ENCODE data around the gene PGAP6.
"Not testable (repeated sequence)": the region's sequence is repeated elsewhere in the genome, so short reads cannot be mapped to it uniquely, and the experiment has no call there.

PGAP6 gene

GRCh38 chr16:348495-348894 is 33.3 kb downstream of the PGAP6 start:
- H3K27me3 ChIP-seq (ENCODE audit: control insufficient read depth, insufficient read depth, low read length); H3K9ac ChIP-seq (ENCODE audit: low read depth, low read length); H3K4me1 ChIP-seq (ENCODE audit: control insufficient read depth, insufficient read depth, low read length); H3K9me3 ChIP-seq (ENCODE audit: control insufficient read depth, insufficient read depth, low read length); H3K4me3 ChIP-seq (ENCODE audit: low read depth, low read length): not testable (repeated sequence)
- H3K36me3 ChIP-seq (ENCODE audit: control insufficient read depth, insufficient read depth, low read length) = peaks cover 22% of the 10 kb centered on the region

DNA sequence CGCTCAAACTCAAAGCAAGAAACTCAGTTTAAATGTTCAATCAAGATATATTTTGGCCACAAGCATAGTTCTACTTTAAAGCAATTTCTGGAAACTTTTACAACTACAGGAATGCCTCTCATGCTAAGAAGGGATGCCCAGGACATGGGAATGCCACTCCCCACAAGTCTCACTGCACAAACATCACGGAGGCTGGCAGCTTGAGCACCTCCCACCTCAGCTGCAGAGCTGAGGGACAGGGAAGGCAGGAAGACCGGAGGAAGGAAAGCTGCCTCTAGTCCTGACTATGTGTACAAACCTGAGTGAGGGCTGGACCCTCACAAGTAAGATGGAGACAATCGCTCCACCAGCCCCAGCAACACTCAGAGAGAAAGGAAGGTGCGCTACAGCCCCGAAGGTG is 34.6 kb downstream of the PGAP6 start:
- no peak overlapping the region for H3K4me3 ChIP-seq (ENCODE audit: low read depth, low read length)
- H3K36me3 ChIP-seq (ENCODE audit: control insufficient read depth, insufficient read depth, low read length) = peaks cover 22% of the 10 kb centered on the region
- no peaks in the 10 kb centered on the region for H3K4me1 ChIP-seq (ENCODE audit: control insufficient read depth, insufficient read depth, low read length)
- H3K27me3 ChIP-seq (ENCODE audit: control insufficient read depth, insufficient read depth, low read length) = no peaks in the 10 kb centered on the region
- no peaks in the 10 kb centered on the region for H3K9me3 ChIP-seq (ENCODE audit: control insufficient read depth, insufficient read depth, low read length)
- no peak overlapping the region for H3K9ac ChIP-seq (ENCODE audit: low read depth, low read length)

DNA sequence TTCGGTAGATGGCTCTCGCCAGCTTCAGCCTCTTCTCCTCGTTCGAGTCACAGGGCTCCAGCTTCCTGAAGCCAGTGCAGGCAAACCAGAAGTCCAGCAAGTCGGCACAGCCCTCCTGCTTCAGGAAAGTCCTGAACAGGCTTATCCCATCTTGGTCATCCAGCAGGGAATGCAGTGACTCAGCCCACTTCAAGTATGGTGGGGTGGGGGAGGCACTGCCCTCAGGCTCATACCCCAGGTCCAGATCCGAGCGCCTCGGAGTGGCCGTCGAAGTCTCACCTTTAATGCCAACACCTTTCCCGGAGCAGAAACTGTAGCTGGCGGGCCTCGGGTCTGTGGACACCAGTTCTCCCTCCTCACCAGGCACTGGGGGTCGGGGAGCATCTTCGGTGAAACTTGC is 35.2 kb downstream of the PGAP6 start:
- no peaks in the 10 kb centered on the region for H3K4me1 ChIP-seq (ENCODE audit: control insufficient read depth, insufficient read depth, low read length)
- H3K27me3 ChIP-seq (ENCODE audit: control insufficient read depth, insufficient read depth, low read length) = no peaks in the 10 kb centered on the region
- no peak overlapping the region for H3K4me3 ChIP-seq (ENCODE audit: low read depth, low read length)
- H3K9me3 ChIP-seq (ENCODE audit: control insufficient read depth, insufficient read depth, low read length) = no peaks in the 10 kb centered on the region
- peaks cover 22% of the 10 kb centered on the region for H3K36me3 ChIP-seq (ENCODE audit: control insufficient read depth, insufficient read depth, low read length)
- H3K9ac ChIP-seq (ENCODE audit: low read depth, low read length) = no peak overlapping the region

DNA sequence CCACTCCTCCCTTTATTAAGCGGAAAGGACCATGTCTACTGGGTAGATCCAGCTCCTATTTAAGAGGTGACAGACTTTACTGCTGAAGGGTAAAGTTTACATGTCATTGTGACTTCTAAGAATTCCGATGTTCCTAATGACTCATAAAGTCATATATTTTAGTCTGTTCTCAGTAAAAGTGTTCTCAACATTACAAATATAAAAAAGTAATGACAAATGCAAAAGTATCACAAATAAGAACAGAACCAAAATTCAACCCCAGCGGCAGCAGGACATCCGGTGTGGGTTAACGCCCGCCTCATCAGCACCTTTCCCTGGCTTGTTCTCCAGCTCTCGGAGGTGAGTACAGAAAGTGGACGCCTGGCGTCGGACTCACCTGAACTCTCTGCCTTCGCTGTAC is 36.0 kb downstream of the PGAP6 start:
- H3K4me3 ChIP-seq (ENCODE audit: low read depth, low read length) = no peak overlapping the region
- peaks cover 22% of the 10 kb centered on the region for H3K36me3 ChIP-seq (ENCODE audit: control insufficient read depth, insufficient read depth, low read length)
- no peaks in the 10 kb centered on the region for H3K4me1 ChIP-seq (ENCODE audit: control insufficient read depth, insufficient read depth, low read length)
- H3K9me3 ChIP-seq (ENCODE audit: control insufficient read depth, insufficient read depth, low read length) = no peaks in the 10 kb centered on the region
- no peak overlapping the region for H3K9ac ChIP-seq (ENCODE audit: low read depth, low read length)
- H3K27me3 ChIP-seq (ENCODE audit: control insufficient read depth, insufficient read depth, low read length) = no peaks in the 10 kb centered on the region

DNA sequence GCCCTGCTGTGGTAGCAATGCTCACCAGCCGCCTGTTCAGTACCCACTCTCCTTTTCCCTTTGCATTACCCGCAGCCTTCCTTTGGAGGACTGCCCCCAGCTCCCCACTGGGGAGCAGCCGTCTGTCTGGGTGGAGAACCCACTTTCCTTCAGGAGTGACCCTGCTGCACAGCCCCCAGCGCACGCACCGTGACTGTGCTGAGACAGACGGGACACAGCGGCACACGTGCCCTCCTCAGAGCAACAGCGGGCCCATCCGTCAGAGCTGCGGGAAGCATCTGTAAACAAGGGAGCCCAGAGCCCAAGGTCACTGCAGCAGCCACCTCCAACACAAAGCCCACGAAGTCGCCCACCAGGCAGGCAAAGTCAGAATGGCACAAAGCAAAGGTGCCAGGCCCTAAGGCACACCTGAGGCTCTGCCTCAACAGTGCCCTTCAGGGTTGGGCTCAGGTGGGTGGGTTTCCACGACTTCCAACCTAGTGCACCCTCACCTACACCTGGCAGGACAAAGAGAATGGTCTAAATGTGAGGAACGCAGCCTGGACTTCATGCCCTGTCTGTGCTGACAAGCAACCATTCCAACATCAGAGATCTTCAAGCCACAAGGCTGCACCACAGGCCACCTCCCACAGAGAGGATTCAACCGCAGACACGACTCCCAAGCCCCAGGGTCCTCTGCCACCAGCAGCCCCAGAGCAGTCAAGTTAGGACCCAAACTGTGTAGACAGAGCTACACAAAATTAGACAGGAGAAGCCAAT is 39.1 kb downstream of the PGAP6 start:
- H3K27me3 ChIP-seq (ENCODE audit: control insufficient read depth, insufficient read depth, low read length) = no peaks in the 10 kb centered on the region
- no peaks in the 10 kb centered on the region for H3K4me1 ChIP-seq (ENCODE audit: control insufficient read depth, insufficient read depth, low read length)
- H3K9me3 ChIP-seq (ENCODE audit: control insufficient read depth, insufficient read depth, low read length) = no peaks in the 10 kb centered on the region
- H3K9ac ChIP-seq (ENCODE audit: low read depth, low read length) = no peak overlapping the region
- peaks cover 22% of the 10 kb centered on the region for H3K36me3 ChIP-seq (ENCODE audit: control insufficient read depth, insufficient read depth, low read length)
- no peak overlapping the region for H3K4me3 ChIP-seq (ENCODE audit: low read depth, low read length)

DNA sequence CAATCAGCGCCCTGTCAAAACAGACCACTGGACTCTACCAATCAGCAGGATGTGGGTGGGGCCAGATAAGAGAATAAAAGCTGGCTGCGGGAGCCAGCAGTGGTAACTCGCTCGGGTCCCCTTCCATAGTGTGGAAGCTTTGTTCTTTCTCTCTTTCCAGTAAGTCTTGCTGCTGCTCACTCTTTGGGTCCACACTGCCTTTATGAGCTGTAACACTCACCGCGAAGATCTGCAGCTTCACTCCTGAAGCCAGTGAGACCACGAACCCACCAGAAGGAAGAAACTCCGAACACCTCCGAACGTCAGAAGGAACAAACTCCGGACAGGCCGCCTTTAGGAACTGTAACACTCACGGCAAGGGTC is 39.8 kb downstream of the PGAP6 start:
- H3K4me3 ChIP-seq (ENCODE audit: low read depth, low read length); H3K9ac ChIP-seq (ENCODE audit: low read depth, low read length); H3K9me3 ChIP-seq (ENCODE audit: control insufficient read depth, insufficient read depth, low read length); H3K27me3 ChIP-seq (ENCODE audit: control insufficient read depth, insufficient read depth, low read length); H3K4me1 ChIP-seq (ENCODE audit: control insufficient read depth, insufficient read depth, low read length): not testable (repeated sequence)
- peaks cover 21% of the 10 kb centered on the region for H3K36me3 ChIP-seq (ENCODE audit: control insufficient read depth, insufficient read depth, low read length)

- H3K27me3 ChIP-seq (ENCODE audit: control insufficient read depth, insufficient read depth, low read length); H3K9ac ChIP-seq (ENCODE audit: low read depth, low read length); H3K9me3 ChIP-seq (ENCODE audit: control insufficient read depth, insufficient read depth, low read length); H3K4me1 ChIP-seq (ENCODE audit: control insufficient read depth, insufficient read depth, low read length); H3K4me3 ChIP-seq (ENCODE audit: low read depth, low read length): not testable (repeated sequence)
- peaks cover 15% of the 10 kb centered on the region for H3K36me3 ChIP-seq (ENCODE audit: control insufficient read depth, insufficient read depth, low read length)
Measured at GRCh38 chr16:341095-341973, 40.4 kb downstream of the PGAP6 start.

DNA sequence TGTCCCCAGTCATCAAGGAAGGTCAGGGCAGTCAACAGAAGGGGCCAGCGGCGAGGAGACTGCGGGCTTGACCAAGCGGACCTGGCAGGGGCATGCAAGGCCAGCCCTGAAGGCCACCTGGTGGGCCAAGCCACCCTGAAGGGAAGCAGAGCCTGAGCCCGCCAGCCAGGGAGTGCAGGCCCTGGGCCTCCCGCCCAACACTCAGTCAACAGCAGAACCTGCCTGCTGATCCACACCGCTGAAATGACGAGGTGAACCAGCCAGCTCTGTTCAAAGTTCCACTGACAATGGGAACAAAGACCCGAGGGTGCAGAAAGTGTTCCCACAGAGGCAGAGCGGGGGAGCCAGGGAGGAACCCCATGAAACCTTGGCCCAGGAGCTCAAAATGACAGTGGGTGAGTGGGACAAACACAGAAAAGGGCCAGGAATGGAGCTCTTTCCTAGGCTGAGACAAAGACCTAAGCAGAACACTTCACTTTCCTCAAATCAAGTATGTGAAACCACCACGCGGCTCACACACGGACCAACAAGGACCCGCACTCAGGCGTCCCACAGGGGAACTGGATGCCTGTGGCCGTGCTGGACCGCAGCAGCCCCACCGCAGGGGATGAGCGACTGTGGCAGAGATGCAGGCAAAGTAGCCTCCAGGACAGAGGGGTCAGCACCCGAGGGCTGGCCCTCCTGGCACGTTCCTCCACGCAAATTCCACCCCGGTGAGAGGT is 41.2 kb downstream of the PGAP6 start:
- H3K36me3 ChIP-seq (ENCODE audit: control insufficient read depth, insufficient read depth, low read length) = peaks cover 10% of the 10 kb centered on the region
- H3K27me3 ChIP-seq (ENCODE audit: control insufficient read depth, insufficient read depth, low read length) = no peaks in the 10 kb centered on the region
- H3K4me3 ChIP-seq (ENCODE audit: low read depth, low read length) = no peak overlapping the region
- H3K9ac ChIP-seq (ENCODE audit: low read depth, low read length) = no peak overlapping the region
- H3K9me3 ChIP-seq (ENCODE audit: control insufficient read depth, insufficient read depth, low read length) = no peaks in the 10 kb centered on the region
- H3K4me1 ChIP-seq (ENCODE audit: control insufficient read depth, insufficient read depth, low read length) = no peaks in the 10 kb centered on the region

DNA sequence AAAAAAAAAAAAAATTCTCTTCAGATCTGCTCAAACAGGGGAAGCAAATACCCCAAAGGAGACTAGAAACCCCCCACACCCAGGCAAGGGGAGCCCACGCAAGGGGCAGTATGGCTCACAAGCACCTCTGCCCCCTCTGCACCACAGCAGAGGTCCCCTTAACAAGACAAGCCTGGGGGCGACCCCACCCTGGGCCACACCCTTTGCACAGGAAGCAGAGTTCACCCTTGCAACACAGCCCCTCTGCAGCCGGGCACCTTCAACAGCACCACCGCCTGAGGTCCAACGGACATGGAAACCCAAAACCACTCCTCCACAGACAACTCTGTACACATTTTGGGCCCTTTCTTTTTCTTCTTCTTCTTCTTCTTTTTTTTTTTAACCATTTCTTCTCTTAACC is 42.1 kb downstream of the PGAP6 start:
- Histone ChIP-seq H3K9me3 (ENCODE audit: control insufficient read depth, insufficient read depth, low read length) (no peaks in the 10 kb centered on the region), H3K4me3 (ENCODE audit: low read depth, low read length) (no peak overlapping the region), H3K27me3 (ENCODE audit: control insufficient read depth, insufficient read depth, low read length) (no peaks in the 10 kb centered on the region), H3K36me3 (ENCODE audit: control insufficient read depth, insufficient read depth, low read length) (peaks cover 5% of the 10 kb centered on the region), H3K4me1 (ENCODE audit: control insufficient read depth, insufficient read depth, low read length) (no peaks in the 10 kb centered on the region), H3K9ac (ENCODE audit: low read depth, low read length) (no peak overlapping the region)

DNA sequence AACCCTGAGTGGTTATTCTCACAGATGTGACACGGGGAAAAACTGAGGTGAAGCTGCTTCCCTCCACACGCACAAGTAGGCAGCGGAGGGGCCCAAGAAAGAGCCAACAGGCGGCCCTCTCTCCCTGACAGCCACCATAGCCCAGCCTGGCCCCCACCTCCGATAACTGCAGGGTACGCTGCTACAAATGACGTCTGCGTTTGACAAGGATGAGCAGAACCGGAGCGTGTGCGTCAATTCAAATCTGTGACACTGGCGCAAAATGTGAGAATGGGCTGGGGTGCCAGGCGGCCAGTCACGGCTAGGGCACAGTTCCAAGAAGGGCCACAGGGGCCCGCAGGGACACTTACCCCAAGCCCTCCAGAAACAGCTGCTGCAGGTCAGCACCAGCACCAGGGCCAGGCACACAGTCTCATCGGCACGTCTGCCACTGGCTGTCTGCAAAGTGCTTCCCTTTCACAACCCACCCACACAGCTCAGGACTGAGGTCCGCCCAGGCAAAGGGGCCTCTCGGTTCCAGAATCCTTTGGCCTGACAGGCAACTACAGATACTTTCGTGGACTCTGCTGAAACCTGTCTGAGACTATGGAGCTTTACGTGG is 43.7 kb downstream of the PGAP6 start:
- Histone ChIP-seq H3K9me3 (ENCODE audit: control insufficient read depth, insufficient read depth, low read length) (no peaks in the 10 kb centered on the region), H3K36me3 (ENCODE audit: control insufficient read depth, insufficient read depth, low read length) (no peaks in the 10 kb centered on the region), H3K27me3 (ENCODE audit: control insufficient read depth, insufficient read depth, low read length) (no peaks in the 10 kb centered on the region), H3K4me3 (ENCODE audit: low read depth, low read length) (no peak overlapping the region), H3K9ac (ENCODE audit: low read depth, low read length) (no peak overlapping the region), H3K4me1 (ENCODE audit: control insufficient read depth, insufficient read depth, low read length) (no peaks in the 10 kb centered on the region)

GRCh38 chr16:337437-337836 is 44.3 kb downstream of the PGAP6 start:
- no peaks in the 10 kb centered on the region for H3K36me3 ChIP-seq (ENCODE audit: control insufficient read depth, insufficient read depth, low read length)
- no peak overlapping the region for H3K4me3 ChIP-seq (ENCODE audit: low read depth, low read length)
- no peaks in the 10 kb centered on the region for H3K4me1 ChIP-seq (ENCODE audit: control insufficient read depth, insufficient read depth, low read length)
- H3K9me3 ChIP-seq (ENCODE audit: control insufficient read depth, insufficient read depth, low read length) = no peaks in the 10 kb centered on the region
- no peaks in the 10 kb centered on the region for H3K27me3 ChIP-seq (ENCODE audit: control insufficient read depth, insufficient read depth, low read length)
- H3K9ac ChIP-seq (ENCODE audit: low read depth, low read length) = no peak overlapping the region

Data from iPS-15b (cell line).